GM23338 (cell line): ENCODE data around the gene S100A13.

Source experiments
- CREB1 ChIP-seq: fragments of 250-450 bp; sonication (Bioruptor Pico); IDR thresholded peaks from 2 replicates; pipeline ENCODE4 v1.5.0; 2020; ENCODE audit warnings: low read depth, mild to moderate bottlenecking, moderate library complexity
- CTCF ChIP-seq, 2 experiments: fragments of 200-600 bp in 1 of 2; sonication (generic) in 1 of 2; conservative IDR thresholded peaks; 2 replicates each; pipeline versions ENCODE4 v1.5.1 to v1.6.1; 2016 to 2017; ENCODE audit warnings: antibody characterized with exemption in 2 of 2, low read depth in 2 of 2, mild to moderate bottlenecking in 2 of 2, moderate library complexity in 1 of 2
- ETS1 ChIP-seq: IDR thresholded peaks from 2 replicates; pipeline ENCODE4 v1.6.1; 2016; ENCODE audit warnings: antibody characterized with exemption
- EZH2 ChIP-seq: fragments of 200-600 bp; sonication (generic); IDR thresholded peaks from one replicate; pipeline ENCODE4 v1.8.0; 2017; ENCODE audit warnings: antibody characterized with exemption, mild to moderate bottlenecking, low read depth; ENCODE audit not compliant: unreplicated experiment
- EZH2phosphoT487 ChIP-seq: fragments of 200-600 bp; sonication (generic); IDR thresholded peaks from one replicate; pipeline ENCODE4 v1.8.1; 2018; ENCODE audit warnings: antibody characterized with exemption; ENCODE audit not compliant: unreplicated experiment
- JUNB ChIP-seq: IDR thresholded peaks from one replicate; pipeline ENCODE4 v1.6.1; 2016; ENCODE audit warnings: antibody characterized with exemption; ENCODE audit not compliant: unreplicated experiment
- NANOG ChIP-seq: IDR thresholded peaks from 2 replicates; pipeline ENCODE4 v1.6.1; 2016; ENCODE audit warnings: antibody characterized with exemption, borderline replicate concordance
- POLR2AphosphoS5 ChIP-seq: IDR thresholded peaks from 2 replicates; pipeline ENCODE4 v1.6.1; 2016; ENCODE audit warnings: antibody characterized with exemption, low read depth
- STAT1 ChIP-seq: IDR thresholded peaks from one replicate; pipeline ENCODE4 v1.6.1; 2016; ENCODE audit warnings: antibody characterized with exemption; ENCODE audit not compliant: unreplicated experiment
- ZNF114 ChIP-seq: fragments of 250-450 bp; sonication (Bioruptor Pico); IDR thresholded peaks from 2 replicates; pipeline ENCODE4 v1.5.0; 2020; ENCODE audit warnings: mild to moderate bottlenecking, moderate library complexity
- ZNF331 ChIP-seq: fragments of 250-450 bp; sonication (Bioruptor Pico); IDR thresholded peaks from 2 replicates; pipeline ENCODE4 v1.5.0; 2020; ENCODE audit warnings: low read depth, mild to moderate bottlenecking, moderate library complexity
- TF ChIP-seq, protein P1 (sequence below): IDR thresholded peaks from one replicate; pipeline ENCODE4 v1.6.1; 2018; ENCODE audit warnings: antibody characterized with exemption; ENCODE audit not compliant: unreplicated experiment
- TF ChIP-seq, protein P2 (sequence below): fragments of 250-450 bp; sonication (Bioruptor Pico); IDR thresholded peaks from 2 replicates; pipeline ENCODE4 v1.5.0; 2020; ENCODE audit warnings: mild to moderate bottlenecking, moderate library complexity

DNA sequence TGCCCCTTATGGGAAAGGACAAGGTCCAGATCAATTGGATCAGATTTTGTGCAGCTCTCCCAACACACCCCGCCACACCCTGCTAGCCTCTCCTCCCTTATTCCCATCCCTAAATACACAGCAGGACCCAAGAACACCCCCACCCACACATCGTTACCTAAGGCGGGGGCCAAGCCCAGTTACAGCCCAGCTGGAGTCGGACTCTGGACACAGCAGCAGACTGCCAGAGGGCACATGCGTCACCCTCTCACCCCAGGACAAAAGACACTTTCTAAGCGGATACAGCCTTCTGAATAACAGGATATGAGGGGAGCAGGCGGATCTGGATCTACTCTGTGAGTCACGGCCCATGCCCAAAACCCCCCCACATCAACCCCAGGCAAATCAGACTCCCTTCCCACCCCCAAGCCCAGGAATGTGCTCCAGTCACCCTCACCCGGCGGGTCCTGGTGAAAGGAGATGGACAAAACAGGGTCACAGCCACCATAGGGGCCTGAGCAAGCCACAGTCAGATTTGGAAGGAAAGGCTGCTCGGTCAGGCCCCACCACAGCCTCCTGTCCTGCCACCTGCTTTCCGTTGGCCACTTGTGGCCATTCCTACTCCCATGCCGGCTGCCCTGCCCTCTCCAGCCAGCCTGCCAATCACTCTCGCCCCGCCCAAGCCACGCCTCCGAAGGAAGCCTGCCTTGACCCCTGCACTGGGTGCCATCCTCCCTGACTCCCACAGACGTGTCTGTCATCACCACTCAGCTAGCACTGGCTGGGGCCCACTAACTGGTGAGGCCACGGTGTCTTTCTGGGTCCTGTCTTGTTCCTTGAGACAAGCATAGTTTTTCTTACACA lies 18.3 kb downstream of the S100A13 start:
- TF ChIP-seq CREB1 (CRISPR knock-in tag) (no peak), CTCF (conservative IDR thresholded peaks at IDR 0.05; ENCODE audit: low read depth in 2 of 2) (no peak), POLR2AphosphoS5 (peak; percentile 22; the same call in 1 of the 2 replicates), EZH2 (no peak), EZH2phosphoT487 (no peak), ZNF114 (no peak), ETS1 (no peak), ZNF331 (CRISPR knock-in tag) (no peak), NANOG (no peak), JUNB (no peak), STAT1 (no peak)
- TF ChIP-seq, protein P1, sequence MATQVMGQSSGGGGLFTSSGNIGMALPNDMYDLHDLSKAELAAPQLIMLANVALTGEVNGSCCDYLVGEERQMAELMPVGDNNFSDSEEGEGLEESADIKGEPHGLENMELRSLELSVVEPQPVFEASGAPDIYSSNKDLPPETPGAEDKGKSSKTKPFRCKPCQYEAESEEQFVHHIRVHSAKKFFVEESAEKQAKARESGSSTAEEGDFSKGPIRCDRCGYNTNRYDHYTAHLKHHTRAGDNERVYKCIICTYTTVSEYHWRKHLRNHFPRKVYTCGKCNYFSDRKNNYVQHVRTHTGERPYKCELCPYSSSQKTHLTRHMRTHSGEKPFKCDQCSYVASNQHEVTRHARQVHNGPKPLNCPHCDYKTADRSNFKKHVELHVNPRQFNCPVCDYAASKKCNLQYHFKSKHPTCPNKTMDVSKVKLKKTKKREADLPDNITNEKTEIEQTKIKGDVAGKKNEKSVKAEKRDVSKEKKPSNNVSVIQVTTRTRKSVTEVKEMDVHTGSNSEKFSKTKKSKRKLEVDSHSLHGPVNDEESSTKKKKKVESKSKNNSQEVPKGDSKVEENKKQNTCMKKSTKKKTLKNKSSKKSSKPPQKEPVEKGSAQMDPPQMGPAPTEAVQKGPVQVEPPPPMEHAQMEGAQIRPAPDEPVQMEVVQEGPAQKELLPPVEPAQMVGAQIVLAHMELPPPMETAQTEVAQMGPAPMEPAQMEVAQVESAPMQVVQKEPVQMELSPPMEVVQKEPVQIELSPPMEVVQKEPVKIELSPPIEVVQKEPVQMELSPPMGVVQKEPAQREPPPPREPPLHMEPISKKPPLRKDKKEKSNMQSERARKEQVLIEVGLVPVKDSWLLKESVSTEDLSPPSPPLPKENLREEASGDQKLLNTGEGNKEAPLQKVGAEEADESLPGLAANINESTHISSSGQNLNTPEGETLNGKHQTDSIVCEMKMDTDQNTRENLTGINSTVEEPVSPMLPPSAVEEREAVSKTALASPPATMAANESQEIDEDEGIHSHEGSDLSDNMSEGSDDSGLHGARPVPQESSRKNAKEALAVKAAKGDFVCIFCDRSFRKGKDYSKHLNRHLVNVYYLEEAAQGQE: no peak
- TF ChIP-seq, protein P2, sequence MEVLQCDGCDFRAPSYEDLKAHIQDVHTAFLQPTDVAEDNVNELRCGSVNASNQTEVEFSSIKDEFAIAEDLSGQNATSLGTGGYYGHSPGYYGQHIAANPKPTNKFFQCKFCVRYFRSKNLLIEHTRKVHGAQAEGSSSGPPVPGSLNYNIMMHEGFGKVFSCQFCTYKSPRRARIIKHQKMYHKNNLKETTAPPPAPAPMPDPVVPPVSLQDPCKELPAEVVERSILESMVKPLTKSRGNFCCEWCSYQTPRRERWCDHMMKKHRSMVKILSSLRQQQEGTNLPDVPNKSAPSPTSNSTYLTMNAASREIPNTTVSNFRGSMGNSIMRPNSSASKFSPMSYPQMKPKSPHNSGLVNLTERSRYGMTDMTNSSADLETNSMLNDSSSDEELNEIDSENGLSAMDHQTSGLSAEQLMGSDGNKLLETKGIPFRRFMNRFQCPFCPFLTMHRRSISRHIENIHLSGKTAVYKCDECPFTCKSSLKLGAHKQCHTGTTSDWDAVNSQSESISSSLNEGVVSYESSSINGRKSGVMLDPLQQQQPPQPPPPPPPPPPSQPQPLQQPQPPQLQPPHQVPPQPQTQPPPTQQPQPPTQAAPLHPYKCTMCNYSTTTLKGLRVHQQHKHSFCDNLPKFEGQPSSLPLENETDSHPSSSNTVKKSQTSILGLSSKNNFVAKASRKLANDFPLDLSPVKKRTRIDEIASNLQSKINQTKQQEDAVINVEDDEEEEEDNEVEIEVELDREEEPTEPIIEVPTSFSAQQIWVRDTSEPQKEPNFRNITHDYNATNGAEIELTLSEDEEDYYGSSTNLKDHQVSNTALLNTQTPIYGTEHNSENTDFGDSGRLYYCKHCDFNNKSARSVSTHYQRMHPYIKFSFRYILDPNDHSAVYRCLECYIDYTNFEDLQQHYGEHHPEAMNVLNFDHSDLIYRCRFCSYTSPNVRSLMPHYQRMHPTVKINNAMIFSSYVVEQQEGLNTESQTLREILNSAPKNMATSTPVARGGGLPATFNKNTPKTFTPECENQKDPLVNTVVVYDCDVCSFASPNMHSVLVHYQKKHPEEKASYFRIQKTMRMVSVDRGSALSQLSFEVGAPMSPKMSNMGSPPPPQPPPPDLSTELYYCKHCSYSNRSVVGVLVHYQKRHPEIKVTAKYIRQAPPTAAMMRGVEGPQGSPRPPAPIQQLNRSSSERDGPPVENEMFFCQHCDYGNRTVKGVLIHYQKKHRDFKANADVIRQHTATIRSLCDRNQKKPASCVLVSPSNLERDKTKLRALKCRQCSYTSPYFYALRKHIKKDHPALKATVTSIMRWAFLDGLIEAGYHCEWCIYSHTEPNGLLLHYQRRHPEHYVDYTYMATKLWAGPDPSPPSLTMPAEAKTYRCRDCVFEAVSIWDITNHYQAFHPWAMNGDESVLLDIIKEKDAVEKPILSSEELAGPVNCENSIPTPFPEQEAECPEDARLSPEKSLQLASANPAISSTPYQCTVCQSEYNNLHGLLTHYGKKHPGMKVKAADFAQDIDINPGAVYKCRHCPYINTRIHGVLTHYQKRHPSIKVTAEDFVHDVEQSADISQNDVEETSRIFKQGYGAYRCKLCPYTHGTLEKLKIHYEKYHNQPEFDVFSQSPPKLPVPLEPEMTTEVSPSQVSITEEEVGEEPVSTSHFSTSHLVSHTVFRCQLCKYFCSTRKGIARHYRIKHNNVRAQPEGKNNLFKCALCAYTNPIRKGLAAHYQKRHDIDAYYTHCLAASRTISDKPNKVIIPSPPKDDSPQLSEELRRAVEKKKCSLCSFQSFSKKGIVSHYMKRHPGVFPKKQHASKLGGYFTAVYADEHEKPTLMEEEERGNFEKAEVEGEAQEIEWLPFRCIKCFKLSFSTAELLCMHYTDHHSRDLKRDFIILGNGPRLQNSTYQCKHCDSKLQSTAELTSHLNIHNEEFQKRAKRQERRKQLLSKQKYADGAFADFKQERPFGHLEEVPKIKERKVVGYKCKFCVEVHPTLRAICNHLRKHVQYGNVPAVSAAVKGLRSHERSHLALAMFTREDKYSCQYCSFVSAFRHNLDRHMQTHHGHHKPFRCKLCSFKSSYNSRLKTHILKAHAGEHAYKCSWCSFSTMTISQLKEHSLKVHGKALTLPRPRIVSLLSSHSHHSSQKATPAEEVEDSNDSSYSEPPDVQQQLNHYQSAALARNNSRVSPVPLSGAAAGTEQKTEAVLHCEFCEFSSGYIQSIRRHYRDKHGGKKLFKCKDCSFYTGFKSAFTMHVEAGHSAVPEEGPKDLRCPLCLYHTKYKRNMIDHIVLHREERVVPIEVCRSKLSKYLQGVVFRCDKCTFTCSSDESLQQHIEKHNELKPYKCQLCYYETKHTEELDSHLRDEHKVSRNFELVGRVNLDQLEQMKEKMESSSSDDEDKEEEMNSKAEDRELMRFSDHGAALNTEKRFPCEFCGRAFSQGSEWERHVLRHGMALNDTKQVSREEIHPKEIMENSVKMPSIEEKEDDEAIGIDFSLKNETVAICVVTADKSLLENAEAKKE (CRISPR knock-in tag): no peak
